Measurements from ENCODE around the gene KAZALD1.

Gene KAZALD1

GRCh38 chr10:101092881-101093354 lies 31.1 kb downstream of the KAZALD1 start:
- H3K4me3 ChIP-seq (ENCODE audit: low read depth, low read length): no peak overlapping the region
- H3K4me1 ChIP-seq (ENCODE audit: control insufficient read depth, insufficient read depth, low read length): no peaks in the 10 kb centered on the region
- H3K27ac ChIP-seq (ENCODE audit: extremely low read depth, low read depth, low read length): no peak overlapping the region
- CTCF ChIA-PET: interaction anchor here (0.6 to 16.6 kb wide), 8 partner anchors 8 to 64 kb away, joined by 3 to 506 read pairs (median 4); partner anchors contain the start of gene TLX1
- H3K9me3 ChIP-seq (ENCODE audit: control insufficient read depth, insufficient read depth, low read depth, low read length): no peaks in the 10 kb centered on the region
- H3K36me3 ChIP-seq (ENCODE audit: control insufficient read depth in 2 of 2, insufficient read depth in 1 of 2, low read length in 2 of 2): no peaks in the 10 kb centered on the region
- POLR2A ChIA-PET: interaction anchor here (0.7 to 1.2 kb wide), 2 partner anchors 38 to 49 kb away, joined by 3 read pairs; partner anchors contain the start of gene TLX1
- TF ChIP-seq KLF17 (tag by site-specific recombination; IDR thresholded peaks at IDR 0.05) (peak; percentile 97), WT1 (tag by site-specific recombination; IDR thresholded peaks at IDR 0.05) (peak; percentile 45; the same call in 1 of the 2 replicates), ZNF660 (tag by site-specific recombination; IDR thresholded peaks at IDR 0.05) (no peak), OSR2 (tag by site-specific recombination; IDR thresholded peaks at IDR 0.05) (peak; percentile 68; the same call in 1 of the 2 replicates), ZSCAN5A (tag by site-specific recombination; IDR thresholded peaks at IDR 0.05) (no peak), ZNF341 (tag by site-specific recombination; IDR thresholded peaks at IDR 0.05; ENCODE audit: low read depth) (no peak), REST (tag by site-specific recombination; IDR thresholded peaks at IDR 0.05) (peak; percentile 75)

GRCh38 chr10:101094121-101094879 lies 32.5 kb downstream of the KAZALD1 start:
- no peaks in the 10 kb centered on the region for H3K9me3 ChIP-seq (ENCODE audit: control insufficient read depth, insufficient read depth, low read depth, low read length)
- H3K4me1 ChIP-seq (ENCODE audit: control insufficient read depth, insufficient read depth, low read length): no peaks in the 10 kb centered on the region
- no peak overlapping the region for H3K4me3 ChIP-seq (ENCODE audit: low read depth, low read length)
- no peak overlapping the region for H3K27ac ChIP-seq (ENCODE audit: extremely low read depth, low read depth, low read length)
- ChIA-PET CTCF (interaction anchor here (1.1 to 16.6 kb wide), 12 partner anchors 9 to 59 kb away, joined by 3 to 506 read pairs (median 12); partner anchors contain the start of genes KAZALD1 and TLX1), POLR2A (no interaction called here)
- no peaks in the 10 kb centered on the region for H3K36me3 ChIP-seq (ENCODE audit: control insufficient read depth in 2 of 2, insufficient read depth in 1 of 2, low read length in 2 of 2)
- TF ChIP-seq ZIC2 (tag by site-specific recombination; IDR thresholded peaks at IDR 0.05): 0 out of 2 replicates have a peak, but pooled peaks have one; percentile 13
- TF ChIP-seq MEIS1 (CRISPR knock-in tag; IDR thresholded peaks at IDR 0.05; ENCODE audit: borderline replicate concordance): no peak

GRCh38 chr10:101095004-101095403 lies 33.2 kb downstream of the KAZALD1 start:
- TF ChIP-seq ZFP41 (tag by site-specific recombination; IDR thresholded peaks at IDR 0.05; ENCODE audit: borderline replicate concordance): no peak
- Histone ChIP-seq H3K4me1 (ENCODE audit: control insufficient read depth, insufficient read depth, low read length) (no peaks in the 10 kb centered on the region), H3K9me3 (ENCODE audit: control insufficient read depth, insufficient read depth, low read depth, low read length) (no peaks in the 10 kb centered on the region), H3K4me3 (ENCODE audit: low read depth, low read length) (no peak overlapping the region), H3K36me3 (ENCODE audit: control insufficient read depth in 2 of 2, insufficient read depth in 1 of 2, low read length in 2 of 2) (no peaks in the 10 kb centered on the region), H3K27ac (ENCODE audit: extremely low read depth, low read depth, low read length) (no peak overlapping the region)
- POLR2A ChIA-PET: interaction anchor here (0.7 to 2.6 kb wide), 6 partner anchors 34 to 64 kb away, joined by 3 to 31 read pairs (median 6); partner anchors contain the start of genes KAZALD1, PDZD7, SFXN3 and TLX1
- CTCF ChIA-PET: interaction anchor here (0.6 to 16.6 kb wide), 35 partner anchors 10 to 1130 kb away, joined by 3 to 506 read pairs (median 7); partner anchors contain the start of genes KAZALD1 and TLX1

Data from HEK293 (cell line).